AG09319 (cell line): ENCODE measurements around the gene AHNAK2.
"Not testable (repeated sequence)": the region's sequence is repeated elsewhere in the genome, so short reads cannot be mapped to it uniquely, and the experiment has no call there.

ENCODE experiments used
- DNase-seq: peaks from one replicate; pipeline ENCODE4 v3.0.0-alpha.2; 2010; ENCODE audit warnings: low read depth; ENCODE audit errors: extremely low read depth
- TF ChIP-seq, protein P1 (sequence below): IDR thresholded peaks from 2 replicates; pipeline ENCODE4 v1.5.1; 2011; ENCODE audit warnings: low read depth, mild to moderate bottlenecking, inconsistent platforms, low read length, moderate library complexity

AHNAK2 gene

DNA sequence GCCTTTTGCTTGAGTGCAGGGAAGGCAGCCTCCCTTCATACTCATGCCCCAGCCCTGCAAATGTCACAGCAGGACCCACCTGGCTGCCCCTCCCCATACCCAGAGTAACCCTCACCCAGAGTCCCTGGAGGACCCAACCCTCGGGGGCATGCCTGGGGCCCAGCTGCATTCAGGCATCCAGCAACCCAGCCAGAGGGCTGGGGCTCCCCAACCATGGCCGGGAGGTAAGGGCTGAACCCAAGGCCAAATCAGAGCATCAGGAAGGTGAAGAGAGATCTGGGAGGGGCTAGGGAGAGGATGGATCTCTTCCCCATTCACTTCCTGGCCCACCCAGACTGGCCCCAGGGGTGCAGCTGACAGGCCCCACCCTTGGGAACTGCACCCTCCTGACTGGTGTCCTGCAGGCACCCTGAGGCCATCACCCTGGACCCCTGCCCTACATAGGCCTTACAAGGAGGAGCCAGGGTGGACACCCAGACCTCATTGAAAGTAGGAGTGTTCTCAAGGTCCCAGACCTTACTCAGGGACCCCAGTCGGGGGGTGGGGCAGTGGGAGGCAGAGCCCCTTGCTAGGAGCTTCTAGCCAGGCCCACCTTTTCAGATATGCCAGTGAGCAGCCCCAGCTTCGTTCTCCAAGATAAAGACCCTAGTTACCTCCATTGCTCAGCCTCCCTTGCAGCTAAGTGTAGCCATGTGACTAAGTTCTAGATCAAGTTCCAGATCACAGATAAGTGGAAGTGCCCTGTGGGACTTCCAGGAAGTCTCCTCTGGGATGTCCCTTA lies 54.3 kb downstream of the AHNAK2 start:
- TF ChIP-seq, protein P1, sequence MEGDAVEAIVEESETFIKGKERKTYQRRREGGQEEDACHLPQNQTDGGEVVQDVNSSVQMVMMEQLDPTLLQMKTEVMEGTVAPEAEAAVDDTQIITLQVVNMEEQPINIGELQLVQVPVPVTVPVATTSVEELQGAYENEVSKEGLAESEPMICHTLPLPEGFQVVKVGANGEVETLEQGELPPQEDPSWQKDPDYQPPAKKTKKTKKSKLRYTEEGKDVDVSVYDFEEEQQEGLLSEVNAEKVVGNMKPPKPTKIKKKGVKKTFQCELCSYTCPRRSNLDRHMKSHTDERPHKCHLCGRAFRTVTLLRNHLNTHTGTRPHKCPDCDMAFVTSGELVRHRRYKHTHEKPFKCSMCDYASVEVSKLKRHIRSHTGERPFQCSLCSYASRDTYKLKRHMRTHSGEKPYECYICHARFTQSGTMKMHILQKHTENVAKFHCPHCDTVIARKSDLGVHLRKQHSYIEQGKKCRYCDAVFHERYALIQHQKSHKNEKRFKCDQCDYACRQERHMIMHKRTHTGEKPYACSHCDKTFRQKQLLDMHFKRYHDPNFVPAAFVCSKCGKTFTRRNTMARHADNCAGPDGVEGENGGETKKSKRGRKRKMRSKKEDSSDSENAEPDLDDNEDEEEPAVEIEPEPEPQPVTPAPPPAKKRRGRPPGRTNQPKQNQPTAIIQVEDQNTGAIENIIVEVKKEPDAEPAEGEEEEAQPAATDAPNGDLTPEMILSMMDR, result no peak
- DNase-seq, result no peak

DNA sequence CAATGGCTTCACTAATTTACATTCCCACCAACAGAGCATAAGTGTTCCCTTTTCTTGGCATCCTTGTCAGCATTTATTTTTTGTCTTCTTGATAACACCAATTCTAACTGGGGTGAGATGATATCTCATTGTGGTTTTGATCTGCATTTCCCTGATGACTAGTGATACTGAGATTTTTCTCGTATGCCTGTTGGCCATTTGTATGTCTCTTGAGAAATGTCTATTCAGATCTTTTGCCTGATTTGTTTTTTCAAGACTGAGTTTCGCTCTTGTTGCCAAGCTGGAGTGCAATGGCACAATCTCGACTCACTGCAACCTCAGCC lies 58.2 kb downstream of the AHNAK2 start:
- TF ChIP-seq, protein P1, result no peak
- DNase-seq, result no peak

DNA sequence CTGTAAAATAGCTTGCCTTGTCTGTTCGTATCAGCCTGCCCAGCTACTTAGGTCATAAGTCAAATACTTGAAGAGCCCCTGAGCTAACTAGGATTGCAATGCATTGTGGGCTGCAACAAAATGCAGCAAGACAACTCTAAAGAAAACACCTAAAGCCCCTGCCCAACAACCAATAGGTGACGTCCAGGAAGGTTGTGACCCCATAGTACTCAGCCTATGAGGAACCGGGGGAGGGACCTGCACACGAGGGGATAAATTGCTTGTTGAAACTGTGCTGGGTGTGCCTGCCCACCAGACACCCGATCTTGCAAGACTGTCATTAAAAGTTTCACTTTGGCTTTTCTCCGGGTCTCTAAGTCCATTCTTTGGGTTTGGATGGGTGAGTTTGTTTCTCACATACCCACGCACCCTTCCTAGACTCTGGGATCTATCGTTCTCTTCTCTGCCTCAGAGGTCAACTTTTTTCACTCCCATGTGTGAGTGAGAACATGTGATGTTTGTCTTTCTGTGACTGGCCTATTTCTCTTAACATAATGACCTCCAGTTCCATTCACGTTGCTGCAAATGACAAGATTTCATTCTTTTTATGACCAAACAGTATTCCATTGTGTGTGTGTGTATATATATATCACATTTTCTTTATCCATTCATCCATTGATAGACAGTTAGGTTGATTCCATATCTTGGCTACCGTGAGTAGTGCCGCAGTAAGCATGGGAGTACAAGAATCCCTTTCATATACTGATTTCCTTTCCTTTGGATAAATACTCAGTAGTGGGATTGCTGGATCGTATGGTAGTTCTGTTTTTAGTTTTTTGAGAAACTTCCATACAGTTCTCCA lies 58.8 kb downstream of the AHNAK2 start:
- not testable (repeated sequence) for DNase-seq

DNA sequence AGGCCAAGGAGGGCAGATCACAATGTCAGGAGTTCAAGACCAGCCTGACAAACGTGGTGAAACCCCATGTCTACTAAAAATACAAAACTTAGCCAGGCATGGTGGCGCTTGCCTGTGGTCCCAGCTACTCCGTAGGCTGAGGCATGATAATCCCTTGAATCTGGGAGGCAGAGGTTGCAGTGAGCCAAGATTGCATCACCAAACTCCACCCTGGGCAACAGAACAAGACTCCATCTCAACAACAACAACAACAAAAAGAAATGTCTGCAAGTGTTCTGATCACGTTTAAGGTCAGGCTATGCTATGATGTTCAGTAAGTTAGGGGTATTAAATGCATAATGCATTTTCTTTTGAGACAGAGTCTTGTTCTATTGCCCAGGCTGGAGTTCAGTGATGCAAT lies 60.2 kb downstream of the AHNAK2 start:
- DNase-seq, result no peak

DNA sequence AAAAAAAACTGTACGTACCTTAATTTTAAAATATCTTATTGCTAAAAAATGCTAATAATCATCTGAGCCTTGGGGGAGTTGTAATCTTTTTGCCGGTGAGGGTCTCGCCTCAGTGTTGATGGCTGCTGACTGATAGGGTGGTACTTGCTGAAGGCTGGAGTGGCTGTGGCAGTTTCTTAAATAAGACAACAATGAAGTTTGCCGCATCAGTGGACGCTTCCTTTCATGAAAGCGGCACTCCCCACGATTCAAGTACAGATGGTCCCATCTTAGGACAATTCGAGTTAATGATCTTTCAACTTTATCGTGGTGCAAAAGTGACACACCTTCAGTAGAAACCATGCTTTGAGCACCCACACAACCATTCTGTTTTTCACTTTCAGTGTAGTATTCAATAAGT lies 61.1 kb downstream of the AHNAK2 start:
- TF ChIP-seq, protein P1, result no peak

More for the DNA sequence above, 60.2 kb downstream of the AHNAK2 start:
- TF ChIP-seq, protein P1, result no peak

DNA sequence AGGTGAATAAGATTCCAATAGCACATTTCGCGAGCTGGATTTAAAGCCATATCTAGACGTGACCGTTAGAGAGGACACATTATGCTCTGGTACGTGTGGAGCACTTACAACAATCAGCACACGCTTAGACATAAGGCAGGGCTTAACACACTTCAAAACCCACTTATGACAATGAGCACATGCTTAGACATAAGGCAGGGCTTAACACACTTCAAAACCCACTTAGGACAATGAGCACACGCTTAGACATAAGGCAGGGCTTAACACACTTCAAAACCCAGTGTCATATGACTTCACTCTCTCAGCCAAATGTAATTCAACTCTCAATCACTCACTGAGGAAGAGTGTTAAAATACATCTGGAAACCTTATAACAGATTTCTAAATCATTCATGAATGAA lies 64.7 kb downstream of the AHNAK2 start:
- DNase-seq, result no peak
- TF ChIP-seq, protein P1, result no peak

More for the DNA sequence above, 61.1 kb downstream of the AHNAK2 start:
- DNase-seq, result no peak

DNA sequence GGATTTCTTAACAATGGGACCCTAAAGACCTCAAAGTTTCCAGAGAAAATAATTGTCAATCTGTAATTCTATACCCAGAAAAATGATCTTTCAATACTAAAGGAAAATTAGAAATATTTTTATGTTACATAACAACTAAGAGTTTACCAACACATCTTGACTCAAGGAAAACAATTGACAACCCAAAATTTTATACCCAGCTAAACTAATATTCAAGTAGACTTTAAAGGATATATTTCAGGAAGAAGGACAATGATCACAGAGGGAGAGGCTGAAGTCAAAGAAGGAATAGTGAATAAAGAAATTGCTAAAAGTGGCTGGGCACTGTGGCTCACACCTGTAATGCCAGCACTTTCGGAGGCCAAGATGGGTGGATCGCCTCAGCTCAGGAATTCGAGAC lies 66.1 kb downstream of the AHNAK2 start:
- no peak for DNase-seq
- TF ChIP-seq, protein P1, result no peak
